IMR-90 (cell line): ENCODE measurements around the gene CENPX.

Experiments used
- CEBPB ChIP-seq: IDR thresholded peaks from 2 replicates; pipeline ENCODE4 v1.6.1; 2012; ENCODE audit warnings: low read depth, low read length, improper control_type of control experiment
- CHD1 ChIP-seq: IDR thresholded peaks from 2 replicates; pipeline ENCODE4 v1.6.1; 2012; ENCODE audit warnings: low read depth, low read length, improper control_type of control experiment
- CTCF ChIP-seq: conservative IDR thresholded peaks from 2 replicates; pipeline ENCODE4 v1.5.1; 2012; ENCODE audit warnings: mild to moderate bottlenecking, low read depth, low read length, improper control_type of control experiment
- MAFK ChIP-seq: IDR thresholded peaks from 2 replicates; pipeline ENCODE4 v1.6.1; 2012; ENCODE audit warnings: low read depth, low read length, improper control_type of control experiment
- MAZ ChIP-seq: IDR thresholded peaks from 2 replicates; pipeline ENCODE4 v1.6.1; 2012; ENCODE audit warnings: low read depth, mild to moderate bottlenecking, low read length, improper control_type of control experiment, moderate library complexity, borderline replicate concordance
- RAD21 ChIP-seq: IDR thresholded peaks from 2 replicates; pipeline ENCODE4 v1.6.1; 2012; ENCODE audit warnings: low read length, improper control_type of control experiment
- RCOR1 ChIP-seq: IDR thresholded peaks from 2 replicates; pipeline ENCODE4 v1.6.1; 2012; ENCODE audit warnings: mild to moderate bottlenecking, low read length, improper control_type of control experiment; ENCODE audit not compliant: insufficient replicate concordance
- RFX5 ChIP-seq: IDR thresholded peaks from 2 replicates; pipeline ENCODE4 v1.8.0; 2012; ENCODE audit warnings: low read depth, mild to moderate bottlenecking, low read length, moderate library complexity

GRCh38 chr17:81983011-81983638 is 39.6 kb downstream of the CENPX start:
- no peak for TF ChIP-seq RCOR1
- no peak for TF ChIP-seq RFX5
- TF ChIP-seq MAFK, result no peak
- no peak for TF ChIP-seq MAZ
- no peak for TF ChIP-seq CTCF
- TF ChIP-seq CHD1, result no peak
- no peak for TF ChIP-seq RAD21
- TF ChIP-seq CEBPB, result no peak
